GM18870 (cell line): Measurements from ENCODE around the gene AFF4.
A peak's percentile ranks its signal among the peaks of the same experiment; 100 is the strongest.

Experiments
- ATAC-seq: cut with Tn5 transposase; IDR thresholded peaks from one replicate; pipeline ENCODE4 v1.9.1; 2021; ENCODE audit warnings: moderate library complexity; ENCODE audit not compliant: unreplicated experiment

Gene AFF4

DNA sequence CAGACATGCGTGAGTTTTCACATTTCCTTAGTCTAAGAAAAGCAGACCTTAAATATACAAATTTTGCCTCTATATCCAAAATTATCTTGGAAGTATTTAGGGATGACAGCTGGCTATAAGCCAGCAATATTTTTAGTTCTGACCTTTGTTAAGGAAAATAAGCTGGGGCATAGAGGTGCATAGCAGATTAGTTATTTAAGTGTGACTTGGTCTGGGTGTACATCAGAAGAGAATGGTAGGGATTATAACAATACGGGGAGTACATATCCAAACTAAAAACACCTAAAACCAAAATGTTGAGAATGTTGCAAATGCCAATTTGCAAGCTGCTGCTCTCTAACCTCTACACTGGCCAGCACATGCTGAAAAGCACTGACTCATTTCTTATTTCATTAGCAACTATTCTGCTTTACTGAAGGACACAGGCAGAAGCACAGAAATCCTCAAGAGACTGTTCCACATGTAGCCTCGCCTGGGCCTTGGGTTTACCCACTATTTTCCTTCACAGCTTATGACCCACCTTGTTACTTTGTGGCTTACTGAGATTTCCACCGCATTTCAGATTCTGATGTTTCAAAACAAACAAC lies 67.6 kb downstream of the AFF4 start:
- ATAC-seq: no peak

DNA sequence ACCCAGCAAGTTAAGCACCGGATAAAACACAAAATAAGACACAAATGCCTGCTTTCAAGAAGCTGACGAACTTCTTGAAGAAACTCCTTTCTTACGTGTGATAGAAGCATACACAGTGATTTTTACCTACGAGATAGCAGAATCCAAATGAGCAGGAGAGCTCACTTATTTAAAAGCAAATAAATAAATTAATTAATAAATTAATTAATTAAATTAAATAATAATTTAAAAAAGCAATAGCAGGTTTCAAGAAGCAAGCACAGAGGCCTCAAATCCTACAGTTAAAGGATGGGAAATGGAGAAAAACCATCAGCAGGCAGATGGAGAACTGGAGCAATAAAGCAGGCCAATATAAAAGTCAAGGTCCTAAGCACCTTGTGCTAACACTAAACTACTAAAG lies 72.6 kb downstream of the AFF4 start:
- ATAC-seq: no peak

GRCh38 chr5:132889501-132889900 lies 73.9 kb downstream of the AFF4 start:
- ATAC-seq: no peak

DNA sequence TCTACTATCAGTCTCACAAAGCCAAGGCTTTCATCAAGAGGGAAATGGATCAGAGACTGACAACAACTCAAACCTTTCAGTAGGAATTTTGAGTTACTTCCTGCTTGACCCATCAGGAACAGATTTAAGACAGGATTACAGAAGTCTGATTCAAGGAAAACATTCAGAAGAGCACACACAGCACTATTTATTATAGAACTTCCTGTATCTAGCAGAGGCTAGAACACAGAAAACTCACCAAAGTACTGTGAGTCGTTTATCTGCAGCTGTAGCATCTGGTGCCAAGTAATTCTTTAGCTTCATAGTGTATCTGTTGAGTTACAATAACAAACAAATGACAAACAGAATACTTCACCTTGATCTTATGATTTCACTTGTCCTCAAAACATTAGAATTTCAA lies 76.2 kb downstream of the AFF4 start:
- ATAC-seq: no peak

GRCh38 chr5:132886064-132886823 lies 77.2 kb downstream of the AFF4 start:
- no peak for ATAC-seq

DNA sequence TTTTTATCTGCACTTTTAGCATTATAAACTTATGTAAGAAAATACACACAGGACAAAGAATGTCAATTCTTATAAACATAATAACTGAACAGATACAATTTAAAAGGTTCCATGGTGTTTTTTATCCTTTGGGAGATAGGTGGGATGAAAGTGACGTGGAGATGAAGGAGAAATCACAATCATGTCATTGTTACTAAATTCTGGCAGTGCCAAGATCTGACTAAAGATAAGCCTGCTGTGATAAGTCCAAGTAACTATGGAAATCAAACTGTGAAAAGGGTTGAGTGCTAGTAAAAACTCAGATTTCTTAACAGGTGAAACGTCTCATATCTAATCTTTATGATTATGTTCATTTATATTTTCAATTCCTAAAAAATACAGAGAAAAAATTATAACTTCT lies 78.9 kb downstream of the AFF4 start:
- no peak for ATAC-seq

- ATAC-seq: no peak
Measured at GRCh38 chr5:132883261-132883834, 80.1 kb downstream of the AFF4 start.

DNA sequence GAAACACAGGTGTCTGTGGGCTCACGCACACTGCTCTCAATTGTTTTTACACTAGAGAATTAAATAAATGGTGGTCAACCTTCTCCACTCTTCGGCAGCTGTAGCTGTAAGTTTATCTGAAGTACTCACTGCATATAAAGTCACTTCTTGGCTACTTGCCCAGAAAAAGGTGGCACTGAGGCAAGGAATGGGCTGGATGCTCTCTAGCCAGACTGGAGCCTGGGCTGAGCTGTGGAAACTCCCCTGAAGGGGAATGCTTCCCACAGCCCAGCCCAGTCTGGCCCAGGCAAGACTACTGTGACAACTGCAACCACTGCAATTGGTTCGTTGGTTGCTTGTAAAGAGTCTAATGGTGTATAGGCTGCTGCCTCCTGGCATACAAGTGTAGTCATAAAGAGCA lies 85.5 kb downstream of the AFF4 start:
- no peak for ATAC-seq

- ATAC-seq: no peak
Measured at GRCh38 chr5:132877466-132877865, 86.0 kb downstream of the AFF4 start.

DNA sequence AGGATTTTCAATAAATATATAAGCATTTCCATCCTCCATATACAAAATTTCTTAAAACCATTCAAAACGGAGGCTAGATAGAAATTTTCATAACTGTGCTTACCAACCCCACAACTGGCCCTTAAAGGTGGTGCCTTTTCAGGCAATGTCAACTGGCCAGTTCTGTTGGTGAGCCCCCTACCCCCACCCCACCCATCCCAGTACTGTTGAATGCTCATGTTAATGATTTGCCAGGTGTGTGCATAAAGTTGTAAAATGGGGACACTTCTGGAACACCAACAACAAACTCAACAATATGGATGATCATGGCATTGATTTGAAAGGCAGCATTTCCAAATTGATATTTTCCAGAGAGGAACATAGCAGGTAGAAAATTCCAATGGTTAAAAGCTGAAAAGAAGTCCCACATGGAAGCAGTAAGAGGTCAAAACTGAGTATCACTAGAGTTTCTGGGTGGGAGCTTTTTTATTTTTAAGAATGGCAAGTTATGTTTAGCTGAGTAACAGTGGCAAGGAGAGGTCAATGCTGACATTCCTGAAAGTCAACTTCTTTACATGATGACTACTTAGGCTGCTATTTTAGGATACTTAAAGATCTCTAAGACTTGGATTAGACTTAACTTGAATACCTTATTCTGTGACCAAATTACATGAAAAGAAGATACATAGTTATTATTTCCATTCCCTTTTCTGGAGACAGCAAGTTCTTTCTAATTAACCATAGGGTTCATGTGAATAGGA lies 87.2 kb downstream of the AFF4 start:
- no peak for ATAC-seq

DNA sequence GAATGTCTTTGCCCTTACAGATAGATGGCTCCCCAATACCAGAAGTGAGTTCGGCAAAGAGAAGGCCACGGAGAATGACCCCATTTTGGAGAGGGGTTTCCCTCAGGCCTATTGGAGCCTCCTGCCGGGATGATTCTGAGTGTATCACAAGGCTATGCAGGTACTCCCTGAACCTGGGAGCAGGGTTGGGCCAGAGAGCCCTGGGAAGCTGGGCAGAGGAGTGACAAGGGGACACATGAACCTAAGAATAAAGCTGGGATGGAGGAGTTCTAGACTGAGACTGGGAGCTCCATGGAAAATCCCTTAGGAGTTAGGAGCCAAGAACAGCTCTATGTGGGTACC lies 89.5 kb downstream of the AFF4 start:
- ATAC-seq: no peak

DNA sequence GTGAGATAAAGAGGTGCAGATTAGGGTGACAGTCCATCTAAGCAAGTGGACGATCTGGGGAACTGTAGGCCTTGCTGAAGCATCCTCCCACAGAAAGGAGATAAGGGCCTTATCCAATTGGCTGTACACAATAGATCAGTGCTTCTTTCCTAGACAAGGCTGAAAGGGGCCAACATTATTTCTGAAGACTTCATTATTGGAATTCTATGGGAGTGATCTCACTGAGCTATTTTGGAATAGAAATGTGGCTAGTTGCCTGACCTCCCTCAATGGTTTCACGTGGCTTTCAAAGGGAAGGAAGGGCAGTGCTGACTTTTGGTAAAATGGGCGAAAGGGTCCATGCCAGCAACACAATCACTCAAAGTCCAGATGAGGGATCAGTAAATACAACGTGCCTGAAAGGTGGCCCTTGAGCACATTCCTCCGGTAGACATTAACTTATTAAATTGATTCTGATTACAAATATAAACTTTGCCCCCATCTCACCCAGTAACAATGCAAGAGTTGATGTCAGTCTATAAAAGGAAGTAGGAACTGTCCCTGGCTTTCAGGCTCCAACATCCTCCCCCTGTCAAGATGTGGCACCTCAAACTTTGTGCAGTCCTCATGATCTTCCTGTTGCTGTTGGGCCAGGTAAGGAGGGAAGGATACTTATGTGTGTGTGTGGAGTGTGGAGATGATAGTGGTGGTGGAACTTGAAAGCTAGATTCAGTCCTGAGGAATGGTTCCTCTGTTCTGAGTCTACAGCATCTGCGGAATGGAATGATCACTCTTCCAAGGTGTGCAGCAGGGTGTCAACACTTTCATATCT lies 90.1 kb downstream of the AFF4 start, which contains the start of gene LEAP2:
LEAP2 (plus strand) TSS at position 550 of the 811 bp plus-strand sequence; CDS start at position 577, 27 bp downstream.
- ATAC-seq: no peak

GRCh38 chr5:132872788-132873118 lies 90.7 kb downstream of the AFF4 start:
- ATAC-seq: no peak

GRCh38 chr5:132871459-132872284 lies 91.8 kb downstream of the AFF4 start:
- no peak for ATAC-seq

GRCh38 chr5:132870801-132871200 lies 92.6 kb downstream of the AFF4 start:
- no peak for ATAC-seq

DNA sequence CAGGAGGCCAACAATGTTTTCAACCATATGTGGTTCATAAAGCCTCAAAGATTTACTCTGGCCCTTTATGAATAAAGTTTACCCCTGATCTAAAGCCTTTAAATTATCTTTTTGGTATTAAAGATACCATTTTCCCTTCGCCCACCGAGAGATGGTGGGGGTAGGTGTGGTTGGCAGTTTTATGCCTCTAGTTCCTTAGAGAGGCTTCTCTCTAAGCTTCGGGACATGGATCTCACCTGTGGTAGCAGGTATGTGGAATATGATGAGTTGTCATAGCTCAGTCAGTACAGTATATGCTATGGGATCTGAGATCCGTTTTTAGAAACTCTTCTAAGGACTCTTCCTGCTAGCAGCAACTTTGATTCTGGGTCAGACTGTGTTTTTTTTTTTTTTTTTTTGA lies 94.7 kb downstream of the AFF4 start:
- no peak for ATAC-seq

GRCh38 chr5:132867046-132867451 lies 96.4 kb downstream of the AFF4 start:
- ATAC-seq: peak; percentile 0

- peak; percentile 98 for ATAC-seq
Measured at GRCh38 chr5:132866342-132867045, 96.9 kb downstream of the AFF4 start, which contains the start of the genes GDF9 and UQCRQ. GDF9 (minus strand) TSS chr5:132866469; CDS start chr5:132864533, 1,936 bp downstream. UQCRQ (plus strand) TSS chr5:132866642; CDS start chr5:132866882, 240 bp downstream.

GRCh38 chr5:132865668-132866341 lies 97.6 kb downstream of the AFF4 start:
- peak; percentile 6 for ATAC-seq
